SK-N-SH treated with all-trans-retinoic acid at 6 μM for 48 hours (cell line): ENCODE data around the gene DDIT3.

ENCODE experiments used
- ATAC-seq: fragments of 200-7000 bp; cut with Tn5 transposase; 3 replicates; pipeline ENCODE4 v1.9.1; 2020; ENCODE audit warnings: mild to moderate bottlenecking, moderate library complexity
- ARNTL ChIP-seq: fragments of 450-650 bp; formaldehyde crosslinking; IDR thresholded peaks from 2 replicates; pipeline ENCODE4 v1.5.0; 2020; ENCODE audit warnings: low read depth, mild to moderate bottlenecking, moderate library complexity, borderline replicate concordance
- BACH2 ChIP-seq: fragments of 250-450 bp; sonication (Bioruptor Pico); IDR thresholded peaks from 2 replicates; pipeline ENCODE4 v1.9.0; 2021; ENCODE audit warnings: mild to moderate bottlenecking, borderline replicate concordance
- CREB5 ChIP-seq: fragments of 250-450 bp; sonication (Bioruptor Pico); IDR thresholded peaks from 2 replicates; pipeline ENCODE4 v1.5.1; 2020; ENCODE audit warnings: low read depth, mild to moderate bottlenecking, moderate library complexity
- CSDC2 ChIP-seq: fragments of 250-450 bp; sonication (Bioruptor Pico); IDR thresholded peaks from 2 replicates; pipeline ENCODE4 v1.5.0; 2020; ENCODE audit warnings: mild to moderate bottlenecking, moderate library complexity
- CSRNP3 ChIP-seq: fragments of 250-450 bp; sonication (Bioruptor Pico); IDR thresholded peaks from 2 replicates; pipeline ENCODE4 v1.5.1; 2021; ENCODE audit warnings: mild to moderate bottlenecking, moderate library complexity
- ESRRG ChIP-seq: fragments of 250-450 bp; sonication (Bioruptor Pico); IDR thresholded peaks from 2 replicates; pipeline ENCODE4 v1.6.1; 2021; ENCODE audit warnings: mild to moderate bottlenecking
- GLIS3 ChIP-seq: fragments of 250-450 bp; sonication (Bioruptor Pico); IDR thresholded peaks from 2 replicates; pipeline ENCODE4 v1.5.0; 2020; ENCODE audit warnings: mild to moderate bottlenecking, moderate library complexity
- ISL1 ChIP-seq: fragments of 250-450 bp; sonication (Bioruptor Pico); IDR thresholded peaks from 2 replicates; pipeline ENCODE4 v2.1.2; 2022; ENCODE audit warnings: mild to moderate bottlenecking, moderate library complexity
- OSR1 ChIP-seq: fragments of 250-450 bp; sonication (Bioruptor Pico); IDR thresholded peaks from 2 replicates; pipeline ENCODE4 v1.8.0; 2022; ENCODE audit warnings: moderate library complexity, mild to moderate bottlenecking, inconsistent platforms
- PATZ1 ChIP-seq: fragments of 250-450 bp; sonication (Bioruptor Pico); IDR thresholded peaks from 2 replicates; pipeline ENCODE4 v1.8.0; 2020; ENCODE audit warnings: mild to moderate bottlenecking, moderate library complexity, borderline replicate concordance
- POU6F1 ChIP-seq: fragments of 250-450 bp; sonication (Bioruptor Pico); IDR thresholded peaks from 2 replicates; pipeline ENCODE4 v1.8.0; 2021; ENCODE audit warnings: low read depth, mild to moderate bottlenecking, moderate library complexity, borderline replicate concordance
- PPARA ChIP-seq: fragments of 250-450 bp; sonication (Bioruptor Pico); IDR thresholded peaks from 2 replicates; pipeline ENCODE4 v1.5.0; 2020; ENCODE audit warnings: mild to moderate bottlenecking, borderline replicate concordance
- RARB ChIP-seq: fragments of 250-450 bp; sonication (Bioruptor Pico); IDR thresholded peaks from 2 replicates; pipeline ENCODE4 v1.8.0; 2021; ENCODE audit warnings: mild to moderate bottlenecking, moderate library complexity
- SNAI2 ChIP-seq: fragments of 250-450 bp; sonication (Bioruptor Pico); IDR thresholded peaks from 2 replicates; pipeline ENCODE4 v1.5.0; 2020; ENCODE audit warnings: mild to moderate bottlenecking, moderate library complexity
- TOX ChIP-seq: fragments of 250-450 bp; sonication (Bioruptor Pico); IDR thresholded peaks from 2 replicates; pipeline ENCODE4 v1.8.0; 2021; ENCODE audit warnings: mild to moderate bottlenecking, moderate library complexity, borderline replicate concordance
- TSHZ2 ChIP-seq: fragments of 250-450 bp; sonication (Bioruptor Pico); IDR thresholded peaks from 2 replicates; pipeline ENCODE4 v1.5.0; 2020; ENCODE audit warnings: mild to moderate bottlenecking, moderate library complexity
- ZFP3 ChIP-seq: fragments of 250-450 bp; sonication (Bioruptor Pico); IDR thresholded peaks from 2 replicates; pipeline ENCODE4 v1.5.0; 2020; ENCODE audit warnings: mild to moderate bottlenecking, moderate library complexity
- ZFP30 ChIP-seq: fragments of 450-650 bp; formaldehyde crosslinking; IDR thresholded peaks from 2 replicates; pipeline ENCODE4 v1.5.0; 2022; ENCODE audit warnings: mild to moderate bottlenecking, moderate library complexity
- ZNF565 ChIP-seq: fragments of 450-650 bp; formaldehyde crosslinking; conservative IDR thresholded peaks from 2 replicates; pipeline ENCODE4 v1.5.0; 2020; ENCODE audit warnings: low read depth, mild to moderate bottlenecking, moderate library complexity
- ZNF8 ChIP-seq: fragments of 450-650 bp; formaldehyde crosslinking; IDR thresholded peaks from 2 replicates; pipeline ENCODE4 v1.5.0; 2020; ENCODE audit warnings: mild to moderate bottlenecking, moderate library complexity

The DDIT3 gene

GRCh38 chr12:57472391-57472790 lies 47.9 kb downstream of the DDIT3 start:
- no peak for TF ChIP-seq ZNF565 (CRISPR knock-in tag)
- TF ChIP-seq POU6F1 (CRISPR knock-in tag), result no peak
- no peak for TF ChIP-seq GLIS3 (CRISPR knock-in tag)
- TF ChIP-seq CSDC2 (CRISPR knock-in tag), result no peak
- TF ChIP-seq ZFP30 (CRISPR knock-in tag), result no peak
- TF ChIP-seq RARB (CRISPR knock-in tag), result no peak
- TF ChIP-seq ZFP3 (CRISPR knock-in tag), result no peak
- TF ChIP-seq TSHZ2 (CRISPR knock-in tag), result no peak
- TF ChIP-seq CREB5 (CRISPR knock-in tag), result no peak
- TF ChIP-seq OSR1 (CRISPR knock-in tag), result no peak
- TF ChIP-seq, all 23 proteins: peak for 0
- no peak for ATAC-seq

- no peak for ATAC-seq
- TF ChIP-seq OSR1 (CRISPR knock-in tag), result no peak
- TF ChIP-seq ARNTL (CRISPR knock-in tag), result no peak
- TF ChIP-seq, all 23 proteins: peak for 0
Observed at GRCh38 chr12:57471661-57472060, 48.7 kb downstream of the DDIT3 start.

- no peak for TF ChIP-seq CSRNP3 (CRISPR knock-in tag)
- no peak for TF ChIP-seq CREB5 (CRISPR knock-in tag)
- no peak for TF ChIP-seq ISL1 (CRISPR knock-in tag)
- TF ChIP-seq ARNTL (CRISPR knock-in tag), result no peak
- no peak for TF ChIP-seq ZNF565 (CRISPR knock-in tag)
- TF ChIP-seq PPARA, result no peak
- no peak for TF ChIP-seq PATZ1 (CRISPR knock-in tag)
- no peak for TF ChIP-seq ESRRG (CRISPR knock-in tag)
- no peak for TF ChIP-seq RARB (CRISPR knock-in tag)
- TF ChIP-seq OSR1 (CRISPR knock-in tag), result no peak
- TF ChIP-seq BACH2, result no peak
- TF ChIP-seq CSDC2 (CRISPR knock-in tag), result no peak
- no peak for TF ChIP-seq GLIS3 (CRISPR knock-in tag)
- no peak for TF ChIP-seq ZNF8 (CRISPR knock-in tag)
- TF ChIP-seq ZFP3 (CRISPR knock-in tag), result no peak
- no peak for TF ChIP-seq TOX (CRISPR knock-in tag)
- TF ChIP-seq SNAI2 (CRISPR knock-in tag), result no peak
- no peak for TF ChIP-seq ZFP30 (CRISPR knock-in tag)
- TF ChIP-seq, all 23 proteins: peak for 0
- no peak for ATAC-seq
Observed at GRCh38 chr12:57470970-57471656, 49.2 kb downstream of the DDIT3 start.
